ENCODE results near the gene RUBCN.
"Not testable (repeated sequence)": the region's sequence is repeated elsewhere in the genome, so short reads cannot be mapped to it uniquely, and the experiment has no call there.

Gene RUBCN

DNA sequence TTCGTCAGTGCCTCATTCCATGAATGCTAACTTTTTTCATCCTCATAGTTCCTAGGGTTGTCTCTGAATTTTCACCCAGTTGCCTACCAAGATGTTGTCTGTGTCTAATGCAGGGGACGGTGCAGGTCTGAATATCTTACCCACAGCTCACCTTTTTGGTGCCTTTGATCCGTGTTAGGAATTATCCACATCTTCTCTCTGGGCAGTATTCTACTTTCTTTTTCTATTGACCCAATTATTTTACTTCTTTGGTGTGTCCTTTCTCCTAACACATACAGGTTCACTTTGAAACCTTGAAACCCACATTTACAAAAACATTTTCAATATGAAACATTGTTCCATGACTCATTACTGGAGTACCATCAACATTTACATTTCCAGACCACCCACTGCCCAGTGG, 80.6 kb downstream of the RUBCN start:
- not testable (repeated sequence) for DNase-seq

DNA sequence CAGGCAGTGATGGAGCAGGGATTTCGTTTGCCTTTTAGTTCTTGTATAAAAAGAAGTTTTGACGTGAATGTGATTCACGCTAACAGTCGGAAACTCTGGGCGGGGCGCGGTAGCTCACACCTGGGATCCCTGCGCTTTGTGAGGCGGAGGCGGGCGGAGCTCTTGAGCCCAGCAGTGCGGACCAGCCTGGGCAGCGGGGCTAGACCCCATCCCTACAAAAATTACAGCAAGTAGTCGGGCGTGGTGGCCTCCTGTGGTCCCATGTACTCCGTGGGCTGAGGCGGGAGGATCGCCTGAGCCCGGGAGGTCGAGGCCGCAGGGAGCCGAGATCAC, 81.7 kb downstream of the RUBCN start:
- DNase-seq = not testable (repeated sequence)

DNA sequence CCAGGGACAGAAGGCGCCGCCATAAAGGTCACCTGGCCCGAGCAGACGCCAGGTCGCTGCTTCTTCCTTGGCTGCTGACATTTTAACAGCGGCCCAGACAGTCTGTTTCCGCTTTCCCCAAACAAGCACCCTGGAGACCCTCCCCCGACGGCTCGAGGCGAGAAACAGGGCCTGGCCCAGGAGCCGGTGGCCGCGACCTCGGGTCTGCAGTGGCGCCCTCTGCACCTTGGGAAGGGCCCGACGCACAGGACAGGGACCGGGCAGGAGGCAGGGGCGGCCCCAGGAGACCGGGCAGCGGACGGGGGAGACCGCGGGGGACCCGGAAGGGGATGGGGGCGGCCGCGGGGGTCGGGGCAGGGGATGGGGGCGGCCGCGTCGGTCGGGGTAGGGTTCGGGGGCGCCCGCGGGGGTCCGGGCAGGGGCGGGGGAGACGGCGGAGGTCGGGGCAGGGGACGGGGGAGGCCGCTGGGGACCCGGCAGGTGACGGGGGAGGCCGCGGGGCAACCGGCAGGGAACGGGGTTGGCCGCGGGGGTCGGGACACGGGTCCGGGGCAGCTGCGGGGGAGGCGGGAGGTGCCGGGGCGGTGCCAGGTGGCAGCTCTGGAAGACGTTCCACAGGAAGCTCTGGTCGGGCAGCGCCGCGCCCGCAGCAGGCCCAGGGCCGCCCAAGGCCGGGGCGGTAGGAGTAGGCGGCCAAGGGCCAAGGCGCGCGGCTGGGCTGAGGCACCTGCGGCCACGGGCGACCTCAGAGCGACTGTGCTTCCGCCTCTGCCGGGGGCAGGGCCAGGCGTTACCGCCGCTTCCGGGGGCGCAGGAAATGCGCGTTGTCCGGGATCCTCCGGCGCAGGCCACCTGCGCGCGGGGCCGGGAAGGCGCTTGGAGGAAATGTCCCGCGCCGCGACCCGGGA, 82.4 kb downstream of the RUBCN start:
- DNase-seq = not testable (repeated sequence)

DNA sequence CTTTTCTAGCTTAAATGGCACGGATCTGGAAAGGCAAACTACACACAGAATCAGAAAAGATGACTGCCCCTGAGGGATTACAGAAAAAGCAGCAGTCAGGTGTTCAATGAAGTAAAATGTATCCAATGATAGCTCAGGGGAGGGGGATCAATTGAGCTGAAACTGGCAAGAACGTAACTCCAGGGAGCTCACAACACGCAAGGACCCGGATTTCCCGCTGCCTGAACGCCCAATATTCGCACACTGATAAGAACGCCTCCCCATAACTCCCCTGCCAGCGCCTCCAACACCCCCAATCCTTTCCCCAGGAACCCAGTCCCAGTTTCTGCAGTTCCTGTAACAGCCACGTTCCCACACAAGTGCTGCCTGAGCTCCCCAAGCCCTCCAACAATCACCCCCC, 83.8 kb downstream of the RUBCN start:
- DNase-seq = not testable (repeated sequence)

DNA sequence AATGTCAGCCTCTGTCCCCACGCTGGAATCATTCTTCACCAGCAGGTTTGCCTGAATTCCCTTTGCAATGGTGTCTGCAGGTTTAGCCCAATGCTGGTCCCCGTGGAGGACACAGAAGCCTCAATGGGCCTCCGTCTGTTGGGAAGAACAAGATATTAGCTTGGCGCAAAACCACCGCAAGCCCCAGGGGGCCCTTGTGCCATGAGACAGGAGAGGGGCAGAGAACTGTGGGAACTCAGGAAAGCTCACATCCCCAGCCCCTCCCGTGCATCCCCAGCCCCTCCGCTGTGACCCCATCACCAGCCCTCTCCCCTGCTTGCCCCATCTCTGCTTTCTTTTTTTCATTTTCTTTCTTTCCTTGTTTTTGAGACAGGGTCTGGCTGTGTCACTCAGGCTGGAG, 89.1 kb downstream of the RUBCN start:
- not testable (repeated sequence) for DNase-seq

DNA sequence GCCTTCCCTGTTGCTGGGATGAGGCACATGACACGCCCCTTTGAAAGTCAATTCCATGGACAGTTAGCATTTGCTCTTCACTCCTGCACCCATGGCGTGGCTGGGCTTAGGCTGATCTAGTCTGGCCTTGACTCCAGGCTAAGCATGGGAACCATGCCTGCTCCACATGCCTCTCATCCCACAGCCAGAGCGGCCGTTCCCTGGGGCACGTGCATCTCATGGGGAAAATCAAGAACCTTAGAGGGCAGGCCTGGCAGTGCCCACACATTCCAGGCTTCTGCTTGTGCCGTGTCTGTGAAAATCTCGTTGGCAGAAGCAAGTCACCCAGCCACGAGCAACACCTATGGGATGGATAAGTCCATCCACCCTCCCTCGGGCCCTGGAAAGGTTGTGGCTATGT, 89.5 kb downstream of the RUBCN start:
- not testable (repeated sequence) for DNase-seq

DNA sequence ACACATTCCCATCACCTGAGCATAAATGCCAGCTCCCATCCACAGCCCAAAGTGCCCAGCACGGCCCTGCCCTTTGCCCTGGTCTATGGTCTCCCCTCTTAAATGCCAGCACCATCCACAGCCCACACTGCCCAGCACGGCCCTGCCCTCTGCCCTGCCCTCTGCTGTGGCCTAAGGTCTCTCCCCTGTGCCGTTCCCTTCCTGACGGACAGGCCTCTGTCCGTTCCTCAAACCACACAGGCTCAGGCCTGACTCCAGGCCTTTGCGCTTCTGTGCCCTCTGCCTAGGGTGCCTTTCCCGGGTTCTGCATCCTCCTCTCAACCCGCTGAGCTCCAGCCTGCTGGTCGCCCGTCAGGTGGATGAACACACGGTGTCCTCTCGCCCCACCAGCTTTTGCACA, 90.4 kb downstream of the RUBCN start:
- not testable (repeated sequence) for DNase-seq

DNA sequence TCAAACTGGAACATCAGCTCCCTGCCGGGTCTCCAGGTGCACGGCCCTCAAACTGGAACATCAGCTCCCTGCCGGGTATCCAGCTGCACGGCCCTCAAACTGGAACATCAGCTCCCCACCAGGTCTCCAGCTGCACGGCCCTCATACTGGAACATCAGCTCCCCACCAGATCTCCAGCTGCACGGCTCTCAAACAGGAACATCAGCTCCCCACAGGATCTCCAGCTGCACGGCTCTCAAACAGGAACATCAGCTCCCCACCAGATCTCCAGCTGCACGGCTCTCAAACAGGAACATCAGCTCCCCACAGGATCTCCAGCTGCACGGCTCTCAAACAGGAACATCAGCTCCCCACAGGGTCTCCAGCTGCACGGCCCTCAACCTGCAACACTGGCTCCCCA, 99.1 kb downstream of the RUBCN start:
- not testable (repeated sequence) for DNase-seq

DNA sequence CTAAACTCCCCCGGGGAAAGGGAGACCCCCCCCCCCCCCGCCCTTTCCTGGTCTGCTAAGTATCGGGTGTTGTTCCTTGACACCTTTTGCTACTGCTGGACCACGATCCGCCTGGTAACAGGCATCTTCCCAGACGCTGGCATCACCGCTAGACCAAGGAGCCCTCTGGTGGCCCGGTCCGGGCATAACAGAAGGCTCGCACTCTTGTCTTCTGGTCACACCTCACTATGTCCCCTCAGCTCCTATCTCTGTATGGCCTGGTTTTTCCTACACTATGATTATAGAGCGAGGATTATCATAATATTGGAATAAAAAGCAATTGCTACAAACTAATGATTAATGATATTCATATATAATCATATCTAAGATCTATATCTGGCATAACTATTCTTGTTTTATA, 104.7 kb downstream of the RUBCN start:
- not testable (repeated sequence) for DNase-seq

DNA sequence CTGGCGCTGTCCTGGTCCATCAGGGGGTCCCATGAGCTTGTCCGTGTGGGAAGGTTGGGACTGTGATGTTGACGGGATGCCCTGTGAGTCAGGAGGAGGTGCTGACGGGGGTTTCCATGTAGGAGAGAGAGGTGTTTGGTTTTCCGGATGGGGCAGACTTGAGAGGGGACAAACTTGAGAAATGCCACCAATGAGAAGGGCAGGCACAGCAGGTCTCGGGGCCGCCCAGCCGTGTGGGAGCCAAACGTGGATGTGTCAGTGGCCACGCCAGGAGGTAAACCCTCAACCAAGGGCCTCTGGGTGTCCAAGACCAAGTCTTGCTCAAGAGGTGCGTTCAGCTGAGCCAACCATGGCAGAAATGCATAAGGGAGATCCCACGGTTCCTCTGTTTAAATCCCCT, 105.9 kb downstream of the RUBCN start:
- DNase-seq = not testable (repeated sequence)

DNA sequence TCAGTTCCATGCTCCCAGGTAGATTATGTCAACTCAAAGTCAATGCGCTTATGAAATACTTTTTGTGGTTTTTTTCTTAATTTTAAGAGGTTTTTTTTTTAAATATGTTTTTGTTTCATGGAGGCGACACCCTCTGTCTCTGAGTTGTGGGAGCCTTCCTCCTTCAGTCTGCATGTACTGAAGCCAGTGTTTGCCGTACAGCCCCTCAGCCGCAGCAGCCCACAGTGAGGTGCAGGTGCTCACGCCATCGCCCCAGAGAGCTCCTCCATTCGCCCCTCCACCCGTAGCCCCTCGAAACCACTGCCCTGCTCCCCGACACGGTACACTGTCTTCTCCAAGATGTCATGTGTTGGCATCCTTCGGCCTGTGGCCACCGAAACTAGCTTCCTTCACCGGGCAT, 107.4 kb downstream of the RUBCN start:
- not testable (repeated sequence) for DNase-seq

DNA sequence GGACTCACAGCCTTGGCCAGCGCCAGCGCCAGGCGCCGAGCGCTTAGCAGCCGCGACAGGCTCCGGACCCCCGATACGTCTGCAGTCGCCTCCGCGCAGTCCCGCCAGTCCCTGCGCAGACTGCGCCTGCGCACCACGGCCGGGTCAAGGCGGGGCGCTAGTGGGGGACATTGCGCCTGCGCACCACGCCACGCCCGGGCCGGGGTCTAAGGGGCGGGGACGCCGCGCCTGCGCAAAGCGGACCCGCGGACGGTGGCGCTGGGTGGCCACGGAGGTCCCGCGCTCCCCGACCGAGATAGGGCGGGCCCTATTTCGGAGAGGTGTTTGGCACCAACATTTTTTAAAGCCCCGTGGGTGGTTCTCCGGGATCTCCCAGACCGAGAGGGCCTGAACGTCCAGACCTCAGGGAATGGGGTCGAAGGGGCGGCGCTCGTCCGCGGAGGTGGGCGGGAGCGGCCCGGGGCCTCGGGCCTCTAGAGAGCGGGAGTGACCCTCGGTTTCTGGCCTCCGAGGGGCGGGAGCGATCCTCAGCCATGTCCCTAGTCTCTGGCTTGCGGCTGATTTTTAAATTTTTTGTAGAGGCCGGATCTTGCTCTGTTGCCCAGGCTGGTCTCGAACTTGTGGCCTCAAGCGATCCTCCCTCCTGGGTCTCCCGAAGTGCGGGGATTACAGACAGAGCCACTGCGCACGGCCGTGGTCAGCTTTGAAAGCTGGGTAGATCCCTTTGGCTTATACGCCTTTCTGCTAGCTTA, 108.8 kb downstream of the RUBCN start:
- not testable (repeated sequence) for DNase-seq

DNA sequence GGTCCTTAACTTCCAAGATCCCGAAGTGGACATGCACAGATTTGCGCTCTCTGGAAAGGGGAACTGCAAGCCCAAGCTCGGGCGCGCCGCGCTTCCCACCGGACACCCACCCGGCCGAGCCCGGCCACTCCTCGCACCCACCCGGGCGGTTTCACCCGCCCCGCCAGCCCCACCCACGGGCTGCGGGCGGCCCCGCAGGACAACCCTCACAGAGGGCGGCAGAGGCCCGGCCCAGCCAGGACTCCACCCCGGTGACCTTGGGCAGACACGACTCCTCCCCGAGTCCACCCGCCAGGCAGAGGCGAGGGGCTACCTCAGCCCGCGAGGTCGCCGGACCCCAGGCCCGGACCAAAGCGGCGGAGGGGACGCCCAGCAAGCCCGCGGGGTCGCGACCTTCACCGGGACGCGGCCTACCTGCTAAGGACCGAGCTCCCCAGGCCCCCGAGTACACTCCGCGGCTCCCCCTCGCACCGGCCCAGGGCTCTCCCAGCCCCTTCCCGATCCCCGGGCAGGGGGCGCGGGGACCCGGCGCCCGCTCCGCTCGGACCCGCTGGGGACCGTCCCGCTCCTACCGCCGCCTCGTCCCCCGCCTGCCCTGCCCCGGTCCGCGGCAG, 109.4 kb downstream of the RUBCN start:
- DNase-seq = not testable (repeated sequence)

DNA sequence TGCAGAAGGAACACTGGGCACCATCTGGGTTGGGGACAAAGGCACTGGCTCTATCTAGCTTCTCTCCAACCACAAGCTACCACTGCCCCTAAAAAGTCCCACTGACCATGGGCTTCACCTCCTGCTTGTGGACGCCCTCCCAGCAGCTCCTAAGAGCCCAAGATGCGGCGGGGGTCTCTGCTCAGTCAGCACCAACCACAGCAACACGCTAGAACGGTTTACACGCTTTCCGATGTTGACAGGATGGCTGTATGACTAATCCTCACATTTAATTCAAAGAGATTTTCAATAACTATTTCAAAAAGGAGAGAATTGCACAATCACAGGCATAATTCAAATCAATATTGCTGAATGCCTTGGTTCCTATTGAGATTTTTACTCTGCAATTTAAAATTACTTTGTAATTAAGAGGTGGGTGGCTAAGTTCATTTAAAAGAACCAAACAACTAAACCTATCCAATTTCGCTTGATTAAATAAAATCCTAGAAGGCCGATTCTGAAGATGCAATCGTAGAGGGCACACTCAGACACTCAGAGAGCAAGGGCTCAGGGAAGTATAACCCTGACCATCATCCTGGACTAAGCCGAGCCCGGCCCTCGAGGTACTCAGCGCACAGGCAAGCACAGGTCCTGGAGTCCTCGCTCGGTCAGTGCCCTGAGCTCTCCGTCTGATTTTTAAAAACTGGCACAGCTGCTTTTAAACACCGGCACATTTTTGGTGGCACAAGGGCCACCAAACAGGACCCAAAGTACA, 110.1 kb downstream of the RUBCN start:
- DNase-seq = not testable (repeated sequence)

DNA sequence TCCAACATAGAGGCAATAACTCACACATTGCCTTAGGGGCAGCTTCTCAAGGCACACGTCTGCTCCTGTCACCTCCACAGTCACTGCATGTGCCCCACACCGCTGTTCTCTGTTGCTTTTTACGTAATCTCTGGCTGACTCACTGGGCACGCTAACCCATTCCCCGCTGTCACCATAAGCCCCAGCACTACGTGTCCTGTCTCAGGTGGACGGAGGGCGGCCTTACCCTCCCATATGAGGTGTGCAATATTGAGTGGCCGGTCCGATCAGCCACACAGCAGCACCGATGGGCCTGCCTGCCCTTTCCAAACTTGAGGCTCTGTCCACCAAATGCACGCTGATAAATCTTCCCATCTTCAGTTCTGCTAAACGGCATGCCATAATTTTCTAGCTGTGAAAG, 115.2 kb downstream of the RUBCN start:
- not testable (repeated sequence) for DNase-seq
